DLD1 (cell line): Measurements from ENCODE around the gene KIF3A.

Experiments
- in situ Hi-C: cut with HindIII; loops from 2 replicates; pipeline ENCODE4 v1.10.0; 2017; ENCODE audit warnings: low sequenced_read_pairs

Gene KIF3A

GRCh38 chr5:132771503-132771998, 34.2 kb upstream of the KIF3A start:
- in situ Hi-C loops = no loop called here

- in situ Hi-C loops = no loop called here
These were observed 33.3 kb upstream of the KIF3A start for GRCh38 chr5:132770476-132771159.

GRCh38 chr5:132768485-132768868, 31.1 kb upstream of the KIF3A start:
- in situ Hi-C loops = no loop called here

- in situ Hi-C loops = no loop called here
These were observed 29.8 kb upstream of the KIF3A start for GRCh38 chr5:132767150-132767549.

GRCh38 chr5:132766806-132767055, 29.4 kb upstream of the KIF3A start:
- in situ Hi-C loops = no loop called here

- in situ Hi-C loops = no loop called here
These were observed 28.9 kb upstream of the KIF3A start for GRCh38 chr5:132766020-132766805.

GRCh38 chr5:132765311-132766019, 28.1 kb upstream of the KIF3A start:
- in situ Hi-C loops = no loop called here

GRCh38 chr5:132764671-132765238, 27.4 kb upstream of the KIF3A start:
- in situ Hi-C loops = no loop called here

GRCh38 chr5:132764051-132764450, 26.7 kb upstream of the KIF3A start:
- in situ Hi-C loops = no loop called here

- in situ Hi-C loops = no loop called here
These were observed 26.1 kb upstream of the KIF3A start for GRCh38 chr5:132763181-132764036.

- in situ Hi-C loops = no loop called here
These were observed 25.1 kb upstream of the KIF3A start for GRCh38 chr5:132762246-132763000.

GRCh38 chr5:132761321-132762240, 24.2 kb upstream of the KIF3A start:
- in situ Hi-C loops = no loop called here

- in situ Hi-C loops = no loop called here
These were observed 23.4 kb upstream of the KIF3A start for GRCh38 chr5:132760601-132761317.

- in situ Hi-C loops = no loop called here
These were observed 22.7 kb upstream of the KIF3A start for GRCh38 chr5:132760049-132760420.

- in situ Hi-C loops = no loop called here
These were observed 22.0 kb upstream of the KIF3A start for GRCh38 chr5:132759114-132760048.

GRCh38 chr5:132758451-132758850, 21.1 kb upstream of the KIF3A start:
- in situ Hi-C loops = no loop called here

- in situ Hi-C loops = no loop called here
These were observed 19.2 kb upstream of the KIF3A start for GRCh38 chr5:132756542-132756941.
